GM21367 (cell line): Measurements from ENCODE around the gene PPCDC.
"Not testable (repeated sequence)": the region's sequence is repeated elsewhere in the genome, so short reads cannot be mapped to it uniquely, and the experiment has no call there.

Source experiments
- ATAC-seq: cut with Tn5 transposase; IDR thresholded peaks from one replicate; pipeline ENCODE4 v1.9.1; 2021; ENCODE audit not compliant: unreplicated experiment

The PPCDC gene

GRCh38 chr15:75065851-75066509 lies 42.6 kb downstream of the PPCDC start:
- ATAC-seq, result no peak

- no peak for ATAC-seq
These were observed 43.9 kb downstream of the PPCDC start for GRCh38 chr15:75067123-75067830.

- no peak for ATAC-seq
These were observed 45.4 kb downstream of the PPCDC start for GRCh38 chr15:75068748-75069147.

- peak; percentile 73 for ATAC-seq
These were observed 46.0 kb downstream of the PPCDC start for GRCh38 chr15:75069301-75069925.

- ATAC-seq, result no peak
These were observed 47.3 kb downstream of the PPCDC start for GRCh38 chr15:75070674-75071073.

- no peak for ATAC-seq
These were observed 49.8 kb downstream of the PPCDC start for GRCh38 chr15:75073197-75073596.

GRCh38 chr15:75076277-75076676 lies 52.9 kb downstream of the PPCDC start:
- ATAC-seq, result no peak

GRCh38 chr15:75077551-75077961 lies 54.2 kb downstream of the PPCDC start:
- ATAC-seq, result not testable (repeated sequence)

GRCh38 chr15:75081150-75081549 lies 57.8 kb downstream of the PPCDC start:
- ATAC-seq, result no peak

- no peak for ATAC-seq
These were observed 59.3 kb downstream of the PPCDC start for GRCh38 chr15:75082689-75083088.

- ATAC-seq, result not testable (repeated sequence)
These were observed 62.3 kb downstream of the PPCDC start for GRCh38 chr15:75085708-75086107.

- ATAC-seq, result no peak
These were observed 66.3 kb downstream of the PPCDC start for GRCh38 chr15:75089456-75090387.

GRCh38 chr15:75090388-75090734 lies 67.0 kb downstream of the PPCDC start:
- no peak for ATAC-seq

GRCh38 chr15:75091814-75092213 lies 68.4 kb downstream of the PPCDC start:
- ATAC-seq, result no peak

GRCh38 chr15:75094961-75095478 lies 71.6 kb downstream of the PPCDC start:
- not testable (repeated sequence) for ATAC-seq

GRCh38 chr15:75095594-75095993 lies 72.2 kb downstream of the PPCDC start:
- ATAC-seq, result no peak

- no peak for ATAC-seq
These were observed 74.5 kb downstream of the PPCDC start for GRCh38 chr15:75097939-75098338.

- no peak for ATAC-seq
These were observed 75.0 kb downstream of the PPCDC start for GRCh38 chr15:75098404-75098803.
